Measurements from ENCODE around the gene DNAJC15.

The DNAJC15 gene

GRCh38 chr13:43154839-43155238, 131.5 kb downstream of the DNAJC15 start:
- DNase-seq (ENCODE audit: low read depth in 2 of 2): no peak

- no peak for DNase-seq (ENCODE audit: low read depth in 2 of 2)
These were observed 133.5 kb downstream of the DNAJC15 start for GRCh38 chr13:43156916-43157315.

GRCh38 chr13:43157796-43158195, 134.4 kb downstream of the DNAJC15 start:
- no peak for DNase-seq (ENCODE audit: low read depth in 2 of 2)

GRCh38 chr13:43158516-43158915, 135.1 kb downstream of the DNAJC15 start:
- DNase-seq (ENCODE audit: low read depth in 2 of 2): no peak

GRCh38 chr13:43159026-43159461, 135.7 kb downstream of the DNAJC15 start:
- no peak for DNase-seq (ENCODE audit: low read depth in 2 of 2)

All from stimulated activated CD4-positive, alpha-beta T cell treated with anti-CD3 and anti-CD28 coated beads, Interleukin-15, amount 100 ng/mL, for 48 hours (primary cell).